CD4-positive, alpha-beta T cell (primary cell): Measurements from ENCODE around the gene SEPTIN1. TPM values are rescaled to one million over a fixed set of nuclear protein-coding genes. Genes with fewer than 3 reads are reported as not detected.

Experiments
- ATAC-seq: fragments of 200-7000 bp; cut with Tn5 transposase; one replicate; pipeline ENCODE4 v1.10.0; 2022; ENCODE audit warnings: mild to moderate bottlenecking; ENCODE audit not compliant: poor library complexity
- CTCF ChIA-PET: fragments of 350-600 bp; sonication (Branson Sonifier 250); formaldehyde crosslinking; loops from one replicate; lab custom pipeline; 2021; ENCODE audit warnings: antibody characterized with exemption, inconsistent platforms; lab: Charles Lee
- POLR2A ChIA-PET: fragments of 350-600 bp; sonication (Branson Sonifier 250); formaldehyde crosslinking; loops from one replicate; lab custom pipeline; 2021; ENCODE audit warnings: antibody characterized with exemption, inconsistent platforms; lab: Charles Lee
- DNase-seq, 14 experiments: peaks; one replicate each; pipeline ENCODE4 v3.0.0-alpha.2; 2013 to 2020; ENCODE audit warnings: mixed read lengths in 2 of 14
- H3K27ac ChIP-seq, 2 donors: one replicate each; pipeline versions ENCODE4 v1.5.1 to v1.7.0; 2013; ENCODE audit warnings: low read length in 2 of 2, low read depth in 1 of 2, mild to moderate bottlenecking in 1 of 2
- H3K27me3 ChIP-seq, 2 experiments: 1 replicate in 1 of 2; 2 replicates in 1 of 2; pipeline versions ENCODE4 v1.6.1 to v1.7.0; 2013; ENCODE audit warnings: low read length in 2 of 2, control low read depth in 1 of 2, mild to moderate bottlenecking in 1 of 2, moderate library complexity in 1 of 2; ENCODE audit not compliant: insufficient read depth in 2 of 2, control insufficient read depth in 1 of 2
- H3K36me3 ChIP-seq: one replicate; pipeline ENCODE4 v1.6.1; 2013; ENCODE audit warnings: low read length, control low read depth; ENCODE audit not compliant: insufficient read depth
- H3K4me1 ChIP-seq: one replicate; pipeline ENCODE4 v1.6.1; 2013; ENCODE audit warnings: low read length, control low read depth; ENCODE audit not compliant: insufficient read depth
- H3K4me3 ChIP-seq: one replicate; pipeline ENCODE4 v1.5.1; 2013; ENCODE audit warnings: mild to moderate bottlenecking, low read length, moderate library complexity
- H3K9me3 ChIP-seq, 2 experiments: 1 replicate in 1 of 2; 2 replicates in 1 of 2; pipeline versions ENCODE4 v1.6.1 to v1.7.0; 2013; ENCODE audit warnings: low read length in 2 of 2, mild to moderate bottlenecking in 2 of 2, control low read depth in 1 of 2, moderate library complexity in 1 of 2; ENCODE audit not compliant: control insufficient read depth in 1 of 2, insufficient read depth in 1 of 2
- H3K27ac Mint-ChIP-seq: one replicate; pipeline ENCODE4 v1.8.0; 2020; ENCODE audit warnings: mixed read lengths
- H3K27me3 Mint-ChIP-seq: one replicate; pipeline ENCODE4 v1.8.0; 2021; ENCODE audit warnings: mixed read lengths
- H3K36me3 Mint-ChIP-seq: one replicate; pipeline ENCODE4 v1.8.0; 2021; ENCODE audit warnings: low read depth, mixed read lengths
- H3K4me1 Mint-ChIP-seq: one replicate; pipeline ENCODE4 v1.8.0; 2021; ENCODE audit warnings: low read depth, mixed read lengths
- H3K4me3 Mint-ChIP-seq: one replicate; pipeline ENCODE4 v1.8.0; 2020; ENCODE audit warnings: mild to moderate bottlenecking, mixed read lengths
- H3K9me3 Mint-ChIP-seq: one replicate; pipeline ENCODE4 v1.8.0; 2020; ENCODE audit warnings: mixed read lengths
- intact Hi-C, 2 experiments: fragments of 100-400 bp; cut with DNase I in 1 of 2; cut with micrococcal nuclease in 1 of 2; formaldehyde crosslinking; loops; one replicate each; pipeline versions ENCODE4 v1.15.1 to v1.9.0; 2023 to 2025; cut with DNase I, micrococcal nuclease
- total RNA-seq, 174 experiments: library from RNA in 2 of 174; stranded (reverse) in 2 of 174; gene quantifications; one replicate each; pipeline ENCODE4 v1.2.3 and lab custom pipeline; 2021 to 2026
- TF ChIP-seq, protein P1 (sequence below): fragments of 200-600 bp; IDR thresholded peaks from one replicate; pipeline ENCODE4 v1.8.0; 2022; ENCODE audit warnings: antibody characterized with exemption, mild to moderate bottlenecking

Gene SEPTIN1
- total RNA-seq, 2 experiments from 2014 or later, result 161 to 163 TPM

DNA sequence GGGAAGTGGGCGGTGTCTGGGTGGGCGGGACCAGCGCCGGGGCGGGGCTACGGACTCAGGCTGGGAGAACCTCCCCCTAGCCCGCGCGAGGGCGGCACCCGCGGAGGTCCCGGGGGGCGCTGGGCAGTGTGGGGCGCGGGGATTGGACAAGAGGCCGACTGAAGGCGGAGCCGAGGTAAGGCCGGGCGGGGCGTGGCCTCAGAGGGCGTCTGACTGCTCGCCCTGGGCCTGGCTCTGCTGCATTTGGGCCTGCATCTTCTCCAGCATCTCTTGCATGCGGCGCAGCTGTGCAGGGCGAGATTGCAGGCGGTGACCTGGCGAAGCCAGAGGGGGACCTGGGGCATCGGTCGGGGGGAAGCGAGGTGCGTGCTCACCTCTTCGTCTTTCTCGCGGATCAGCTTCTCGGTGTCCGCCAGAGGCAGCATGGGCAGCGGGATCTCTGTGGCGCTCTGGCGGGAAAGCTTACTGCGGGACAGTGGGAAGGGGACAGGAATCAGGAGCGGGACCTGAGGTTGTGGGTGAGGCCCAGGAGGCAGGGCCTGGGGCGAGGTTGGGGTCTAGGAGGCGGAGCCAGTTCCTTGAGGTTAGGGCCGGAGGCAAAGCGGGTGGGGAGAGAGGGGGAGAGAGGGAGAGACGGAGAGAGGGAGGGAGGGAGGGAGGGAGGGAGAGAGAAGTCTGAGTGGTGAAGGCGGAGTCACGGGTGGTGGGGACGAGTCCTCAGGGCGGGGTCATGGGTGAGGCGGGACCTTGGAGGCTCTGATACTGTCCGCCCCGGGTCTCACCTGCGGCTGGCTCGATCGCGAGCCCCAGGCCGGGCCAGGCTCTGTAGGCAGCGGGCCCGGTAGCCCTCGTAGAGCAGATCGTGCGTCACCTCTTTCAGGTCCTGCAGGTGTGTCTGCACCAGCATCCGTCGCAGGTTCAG lies 3.9 kb downstream of the SEPTIN1 start:
- Histone ChIP-seq H3K27ac (peak overlapping the region; percentile 100), H3K4me3 (peak overlapping the region; percentile 71), H3K36me3 (peaks cover 25% of the 10 kb centered on the region), H3K4me1 (peaks cover 79% of the 10 kb centered on the region), H3K9me3 (no peaks in the 10 kb centered on the region), H3K27me3 (no peaks in the 10 kb centered on the region)
- DNase-seq, result peak; percentile 98 to 100 (median 100)
- TF ChIP-seq, protein P1, sequence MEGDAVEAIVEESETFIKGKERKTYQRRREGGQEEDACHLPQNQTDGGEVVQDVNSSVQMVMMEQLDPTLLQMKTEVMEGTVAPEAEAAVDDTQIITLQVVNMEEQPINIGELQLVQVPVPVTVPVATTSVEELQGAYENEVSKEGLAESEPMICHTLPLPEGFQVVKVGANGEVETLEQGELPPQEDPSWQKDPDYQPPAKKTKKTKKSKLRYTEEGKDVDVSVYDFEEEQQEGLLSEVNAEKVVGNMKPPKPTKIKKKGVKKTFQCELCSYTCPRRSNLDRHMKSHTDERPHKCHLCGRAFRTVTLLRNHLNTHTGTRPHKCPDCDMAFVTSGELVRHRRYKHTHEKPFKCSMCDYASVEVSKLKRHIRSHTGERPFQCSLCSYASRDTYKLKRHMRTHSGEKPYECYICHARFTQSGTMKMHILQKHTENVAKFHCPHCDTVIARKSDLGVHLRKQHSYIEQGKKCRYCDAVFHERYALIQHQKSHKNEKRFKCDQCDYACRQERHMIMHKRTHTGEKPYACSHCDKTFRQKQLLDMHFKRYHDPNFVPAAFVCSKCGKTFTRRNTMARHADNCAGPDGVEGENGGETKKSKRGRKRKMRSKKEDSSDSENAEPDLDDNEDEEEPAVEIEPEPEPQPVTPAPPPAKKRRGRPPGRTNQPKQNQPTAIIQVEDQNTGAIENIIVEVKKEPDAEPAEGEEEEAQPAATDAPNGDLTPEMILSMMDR, result no peak
- no peaks in the 10 kb centered on the region for H3K27me3 Mint-ChIP-seq
- intact Hi-C loops, result loop anchor here (1.0 to 10.0 kb wide), 3 partner anchors 8 to 546 kb away; partner anchors contain the start of genes FBXL19 (in 1 of the 2) and TBC1D10B (in 1 of the 2)
- peaks cover 59% of the 10 kb centered on the region for H3K4me1 Mint-ChIP-seq
- POLR2A ChIA-PET, result interaction anchor here (0.9 to 7.3 kb wide), 18 partner anchors 9 to 320 kb away, joined by 3 to 153 read pairs (median 8); partner anchors contain the start of genes ALDOA, CD2BP2, CORO1A and DCTPP1
- CTCF ChIA-PET, result interaction anchor here (0.6 to 3.7 kb wide), 3 partner anchors 13 to 32 kb away, joined by 3 to 14 read pairs (median 4); no protein-coding TSS in a partner anchor
- H3K36me3 Mint-ChIP-seq, result peaks cover 41% of the 10 kb centered on the region
- peak overlapping the region; percentile 100 for H3K27ac Mint-ChIP-seq
- H3K4me3 Mint-ChIP-seq, result peak overlapping the region; percentile 99
- no peaks in the 10 kb centered on the region for H3K9me3 Mint-ChIP-seq
- peak; percentile 74 for ATAC-seq

DNA sequence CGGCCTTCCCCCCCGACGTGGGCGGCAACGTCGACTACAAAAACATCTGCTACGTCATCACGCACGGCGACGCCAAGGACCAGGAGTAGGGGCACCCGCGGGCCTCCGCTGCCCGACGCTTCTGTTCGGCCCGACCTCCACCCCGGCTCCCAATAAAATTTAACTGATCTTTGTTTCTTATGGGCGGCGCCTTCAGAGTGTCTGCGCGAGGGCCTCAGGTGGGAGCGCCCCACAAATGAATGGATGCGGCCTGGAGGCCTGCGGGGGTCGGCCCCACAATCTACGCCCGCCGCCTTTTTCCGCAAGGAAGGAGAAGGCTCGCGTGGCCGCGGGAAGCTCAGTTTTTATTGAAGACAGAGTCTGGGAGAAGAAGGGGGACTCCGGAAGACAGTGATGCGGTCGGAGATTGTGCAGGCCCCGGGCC lies 4.5 kb downstream of the SEPTIN1 start:
- Mint-ChIP-seq H3K4me1 (peaks cover 55% of the 10 kb centered on the region), H3K36me3 (peaks cover 41% of the 10 kb centered on the region), H3K27me3 (no peaks in the 10 kb centered on the region), H3K4me3 (peak overlapping the region; percentile 99), H3K27ac (peak overlapping the region; percentile 100), H3K9me3 (no peaks in the 10 kb centered on the region)
- ATAC-seq (peak; percentile 35), DNase-seq (peak; percentile 85 to 96 (median 90))
- Histone ChIP-seq H3K4me1 (peaks cover 72% of the 10 kb centered on the region), H3K36me3 (peaks cover 25% of the 10 kb centered on the region), H3K9me3 (no peaks in the 10 kb centered on the region), H3K27ac (peak overlapping the region; percentile 100), H3K27me3 (no peaks in the 10 kb centered on the region), H3K4me3 (peak overlapping the region; percentile 71)
- ChIA-PET POLR2A (interaction anchor here (0.9 to 7.3 kb wide), 19 partner anchors 8 to 765 kb away, joined by 3 to 153 read pairs (median 7); partner anchors contain the start of genes ALDOA, CD2BP2, CORO1A and DCTPP1), CTCF (interaction anchor here (0.6 to 3.7 kb wide), 3 partner anchors 12 to 33 kb away, joined by 3 to 14 read pairs (median 4); no protein-coding TSS in a partner anchor)
- intact Hi-C loops, result loop anchor here (1.0 to 10.0 kb wide), 3 partner anchors 8 to 547 kb away; partner anchors contain the start of genes FBXL19 (in 1 of the 2) and TBC1D10B (in 1 of the 2)
- TF ChIP-seq, protein P1, result no peak
